Choroid plexus epithelial cell (primary cell): Measurements from ENCODE around the gene WFDC12.
"Not testable (repeated sequence)": the region's sequence is repeated elsewhere in the genome, so short reads cannot be mapped to it uniquely, and the experiment has no call there.

Experiments
- DNase-seq: peaks from one replicate; pipeline ENCODE4 v3.0.0-alpha.2; 2010; ENCODE audit warnings: low read depth
- H3K4me3 ChIP-seq: 2 replicates; pipeline ENCODE4 v1.5.1; 2011; ENCODE audit warnings: low read depth, mild to moderate bottlenecking, control low read depth, low read length, moderate library complexity
- CTCF ChIP-seq: conservative IDR thresholded peaks from 2 replicates; pipeline ENCODE4 v1.5.1; 2011; ENCODE audit warnings: low read depth, mild to moderate bottlenecking, control low read depth, inconsistent platforms, low read length, moderate library complexity

Gene WFDC12

GRCh38 chr20:45154183-45154582, 29.9 kb upstream of the WFDC12 start:
- TF ChIP-seq CTCF, result peak; percentile 4
- peak; percentile 16 for DNase-seq
- H3K4me3 ChIP-seq, result no peak overlapping the region

GRCh38 chr20:45153752-45154151, 29.5 kb upstream of the WFDC12 start:
- DNase-seq, result no peak
- H3K4me3 ChIP-seq, result no peak overlapping the region

GRCh38 chr20:45153147-45153546, 28.9 kb upstream of the WFDC12 start:
- DNase-seq, result no peak
- no peak overlapping the region for H3K4me3 ChIP-seq
- TF ChIP-seq CTCF, result no peak

More at GRCh38 chr20:45153752-45154151, 29.5 kb upstream of the WFDC12 start:
- no peak for TF ChIP-seq CTCF

- no peak for TF ChIP-seq CTCF
- H3K4me3 ChIP-seq, result no peak overlapping the region
- DNase-seq, result no peak
Measured at GRCh38 chr20:45152405-45152804, 28.1 kb upstream of the WFDC12 start.

- DNase-seq, result no peak
- no peak overlapping the region for H3K4me3 ChIP-seq
- TF ChIP-seq CTCF, result no peak
Measured at GRCh38 chr20:45149062-45149461, 24.8 kb upstream of the WFDC12 start.

GRCh38 chr20:45140836-45141235, 16.6 kb upstream of the WFDC12 start:
- no peak for TF ChIP-seq CTCF
- DNase-seq, result no peak
- H3K4me3 ChIP-seq, result no peak overlapping the region

- not testable (repeated sequence) for H3K4me3 ChIP-seq, DNase-seq
Measured at GRCh38 chr20:45139733-45140375, 15.6 kb upstream of the WFDC12 start.
